GM18502 (cell line): ENCODE measurements around the gene PPP6R1.

Experiments
- ATAC-seq: cut with Tn5 transposase; IDR thresholded peaks from one replicate; pipeline ENCODE4 v1.9.1; 2021; ENCODE audit warnings: mild to moderate bottlenecking; ENCODE audit not compliant: unreplicated experiment, poor library complexity

Gene PPP6R1

DNA sequence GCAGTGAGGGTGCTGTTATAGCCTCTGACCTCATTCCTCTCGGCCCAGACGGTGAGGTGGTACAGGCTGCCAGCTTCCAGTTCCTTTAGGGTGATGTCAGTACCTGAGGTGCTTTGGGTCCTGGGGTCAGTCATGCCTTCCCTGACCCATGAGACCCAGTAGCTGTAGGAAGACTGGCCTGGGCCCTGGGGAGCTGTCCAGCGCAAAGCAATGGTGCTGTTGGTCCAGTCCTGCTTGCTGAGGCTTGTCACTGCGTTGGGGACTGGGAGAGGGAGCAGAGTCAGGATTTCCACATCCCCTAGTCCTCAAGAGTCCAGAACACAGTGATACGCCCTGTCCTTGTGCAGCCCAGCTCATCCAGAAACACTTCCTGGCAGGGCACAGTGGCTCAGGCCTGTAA is 60.2 kb downstream of the PPP6R1 start:
- no peak for ATAC-seq

GRCh38 chr19:55197528-55197927 is 61.3 kb downstream of the PPP6R1 start:
- no peak for ATAC-seq

GRCh38 chr19:55196803-55197202 is 62.0 kb downstream of the PPP6R1 start:
- no peak for ATAC-seq

GRCh38 chr19:55193481-55193880 is 65.3 kb downstream of the PPP6R1 start:
- no peak for ATAC-seq

GRCh38 chr19:55189403-55189835 is 69.4 kb downstream of the PPP6R1 start:
- no peak for ATAC-seq

GRCh38 chr19:55188625-55189024 is 70.2 kb downstream of the PPP6R1 start:
- no peak for ATAC-seq

- ATAC-seq: no peak
Observed at GRCh38 chr19:55186080-55186479, 72.7 kb downstream of the PPP6R1 start.

DNA sequence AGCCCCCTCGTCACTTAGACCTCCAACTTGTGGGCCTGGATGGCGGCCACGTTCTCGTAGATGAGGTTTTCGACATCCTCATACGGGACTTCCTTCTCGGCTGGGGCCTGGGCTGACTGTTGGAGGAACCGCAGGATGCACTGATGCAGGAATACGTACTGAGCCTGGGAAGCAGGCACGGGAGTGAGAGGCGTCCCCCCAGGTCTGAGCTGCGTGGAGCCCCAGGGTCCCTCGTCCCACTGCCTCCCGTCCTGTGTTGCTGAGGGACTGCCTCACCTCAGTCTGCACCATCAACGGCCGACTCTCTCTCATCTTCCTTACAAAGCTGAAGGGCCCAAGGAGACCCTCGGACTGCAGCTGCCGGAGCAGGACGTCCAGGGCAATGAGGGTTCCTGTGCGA is 77.1 kb downstream of the PPP6R1 start:
- no peak for ATAC-seq
